Prostate gland (tissue), 2 donors: ENCODE results near the gene PRKAG2. TPM values are rescaled to one million over a fixed set of nuclear protein-coding genes. Genes with fewer than 3 reads are reported as not detected.

ENCODE experiments used
- DNase-seq: peaks from one replicate; pipeline ENCODE4 v3.0.0-alpha.2; 2019; ENCODE audit warnings: low spot score
- H3K27ac ChIP-seq, 2 donors: fragments of 200-600 bp; sonication (generic); 2 replicates each; pipeline ENCODE4 v1.5.1; 2017 to 2019
- H3K27me3 ChIP-seq: fragments of 200-600 bp; sonication (generic); replicated peaks from 2 replicates; pipeline ENCODE4 v1.5.1; 2019; ENCODE audit not compliant: insufficient read depth
- H3K36me3 ChIP-seq, 2 donors: fragments of 200-600 bp; sonication (generic); 1 replicate in 1 of 2; 2 replicates in 1 of 2; pipeline versions ENCODE4 v1.5.1 to v1.8.1; 2017 to 2019
- H3K4me1 ChIP-seq: fragments of 200-600 bp; sonication (generic); replicated peaks from 2 replicates; pipeline ENCODE4 v1.5.1; 2019
- H3K4me3 ChIP-seq, 2 donors: fragments of 200-600 bp; sonication (generic); 2 replicates each; pipeline ENCODE4 v1.5.1; 2017 to 2019
- H3K9me3 ChIP-seq: fragments of 200-600 bp; sonication (generic); 2 replicates; pipeline ENCODE4 v1.5.1; 2017
- POLR2A ChIP-seq: fragments of 450-650 bp; IDR thresholded peaks from one replicate; pipeline ENCODE4 v1.6.1; 2016; ENCODE audit warnings: antibody characterized with exemption, mild to moderate bottlenecking
- POLR2AphosphoS5 ChIP-seq: sonication (generic); formaldehyde crosslinking; IDR thresholded peaks from one replicate; pipeline ENCODE4 v1.6.1; 2017; ENCODE audit warnings: antibody characterized with exemption
- WGBS: methylation state at CpG from one replicate; pipeline ENCODE4 v1.1.5; 2018; 5-methylcytosine and 5-hydroxymethylcytosine counted together
- intact Hi-C: fragments of 100-400 bp; cut with DNase I; formaldehyde crosslinking; loops from one replicate; pipeline ENCODE4 v1.14.2; 2022
- total RNA-seq, 2 donors: library from RNA; depleted of rRNA; stranded (reverse); fragments of >200 nt; gene quantifications; one replicate each; pipeline ENCODE4 v1.1.0, GENCODE V29; 2016
- TF ChIP-seq, protein P1 (sequence below), 4 experiments: fragments of 200-600 bp in 2 of 4; fragments of 450-650 bp in 2 of 4; sonication (generic) in 2 of 4; IDR thresholded peaks; 1 replicate in 3 of 4; 2 replicates in 1 of 4; pipeline ENCODE4 v1.5.1; 2016 to 2019; ENCODE audit warnings: antibody characterized with exemption in 4 of 4, mild to moderate bottlenecking in 2 of 4, moderate library complexity in 2 of 4

The PRKAG2 gene
- total RNA-seq, 2 donors from 2014 or later, result 31.6 to 38.1 TPM

DNA sequence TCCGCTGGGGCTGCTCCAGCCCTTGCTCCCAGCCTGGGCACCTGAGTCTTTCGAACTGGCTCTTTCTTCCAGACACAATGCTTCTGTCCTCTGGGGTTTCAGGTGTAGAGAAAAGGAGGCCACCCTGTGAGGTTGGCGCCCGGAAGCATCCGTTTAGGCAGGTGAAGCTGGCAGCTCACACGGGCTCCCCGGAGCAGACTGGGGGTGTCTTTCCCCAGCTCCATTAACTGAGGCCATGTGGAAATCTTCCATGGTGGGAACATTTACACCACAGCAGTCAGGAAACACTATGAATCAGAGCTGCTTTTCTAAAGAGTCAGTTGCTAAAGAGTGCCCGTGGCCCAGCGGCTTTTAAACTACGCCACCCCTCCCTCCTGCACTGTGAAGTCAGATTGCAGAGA, 29.2 kb downstream of the PRKAG2 start:
- DNase-seq, result no peak
- intact Hi-C loops, result no loop called here
- no peak for TF ChIP-seq POLR2A
- TF ChIP-seq, protein P1, sequence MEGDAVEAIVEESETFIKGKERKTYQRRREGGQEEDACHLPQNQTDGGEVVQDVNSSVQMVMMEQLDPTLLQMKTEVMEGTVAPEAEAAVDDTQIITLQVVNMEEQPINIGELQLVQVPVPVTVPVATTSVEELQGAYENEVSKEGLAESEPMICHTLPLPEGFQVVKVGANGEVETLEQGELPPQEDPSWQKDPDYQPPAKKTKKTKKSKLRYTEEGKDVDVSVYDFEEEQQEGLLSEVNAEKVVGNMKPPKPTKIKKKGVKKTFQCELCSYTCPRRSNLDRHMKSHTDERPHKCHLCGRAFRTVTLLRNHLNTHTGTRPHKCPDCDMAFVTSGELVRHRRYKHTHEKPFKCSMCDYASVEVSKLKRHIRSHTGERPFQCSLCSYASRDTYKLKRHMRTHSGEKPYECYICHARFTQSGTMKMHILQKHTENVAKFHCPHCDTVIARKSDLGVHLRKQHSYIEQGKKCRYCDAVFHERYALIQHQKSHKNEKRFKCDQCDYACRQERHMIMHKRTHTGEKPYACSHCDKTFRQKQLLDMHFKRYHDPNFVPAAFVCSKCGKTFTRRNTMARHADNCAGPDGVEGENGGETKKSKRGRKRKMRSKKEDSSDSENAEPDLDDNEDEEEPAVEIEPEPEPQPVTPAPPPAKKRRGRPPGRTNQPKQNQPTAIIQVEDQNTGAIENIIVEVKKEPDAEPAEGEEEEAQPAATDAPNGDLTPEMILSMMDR (IDR thresholded peaks at IDR 0.05), result no peak
- TF ChIP-seq POLR2AphosphoS5, result no peak
- 92% methylated on average over 10 of the region's 10 CpGs for WGBS
- Histone ChIP-seq H3K27ac (no peak overlapping the region), H3K27me3 (no peaks in the 10 kb centered on the region), H3K4me1 (peaks cover 3% of the 10 kb centered on the region), H3K4me3 (no peak overlapping the region), H3K9me3 (no peaks in the 10 kb centered on the region), H3K36me3 (no peaks in the 10 kb centered on the region)

DNA sequence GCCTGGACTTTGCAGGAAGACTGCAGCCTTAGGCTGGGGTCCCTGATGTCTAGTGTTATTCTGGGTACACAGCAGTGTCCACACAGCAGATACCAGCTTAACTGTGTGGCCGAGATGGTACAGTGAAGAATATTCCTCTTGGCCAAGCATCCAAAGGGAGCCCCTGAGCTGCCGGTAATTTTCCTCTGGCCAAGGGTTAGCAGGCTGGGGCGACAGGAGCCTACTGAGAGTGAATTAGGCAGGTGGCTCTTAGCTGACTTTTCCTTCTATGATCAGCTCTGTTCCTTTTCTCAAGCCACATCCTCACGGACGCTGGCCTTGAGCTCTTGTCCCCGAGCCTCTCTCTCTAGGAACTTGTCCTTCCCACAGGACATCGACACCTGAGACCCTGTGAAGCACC, 29.8 kb downstream of the PRKAG2 start:
- H3K27me3 ChIP-seq, result no peaks in the 10 kb centered on the region
- WGBS, result 95% methylated on average over 7 of the region's 7 CpGs
- H3K36me3 ChIP-seq, result no peaks in the 10 kb centered on the region
- DNase-seq, result no peak
- peaks cover 3% of the 10 kb centered on the region for H3K4me1 ChIP-seq
- H3K9me3 ChIP-seq, result no peaks in the 10 kb centered on the region
- no peak overlapping the region for H3K4me3 ChIP-seq
- no peak overlapping the region for H3K27ac ChIP-seq
- TF ChIP-seq, protein P1 (IDR thresholded peaks at IDR 0.05), result no peak
- no peak for TF ChIP-seq POLR2A
- intact Hi-C loops, result no loop called here

DNA sequence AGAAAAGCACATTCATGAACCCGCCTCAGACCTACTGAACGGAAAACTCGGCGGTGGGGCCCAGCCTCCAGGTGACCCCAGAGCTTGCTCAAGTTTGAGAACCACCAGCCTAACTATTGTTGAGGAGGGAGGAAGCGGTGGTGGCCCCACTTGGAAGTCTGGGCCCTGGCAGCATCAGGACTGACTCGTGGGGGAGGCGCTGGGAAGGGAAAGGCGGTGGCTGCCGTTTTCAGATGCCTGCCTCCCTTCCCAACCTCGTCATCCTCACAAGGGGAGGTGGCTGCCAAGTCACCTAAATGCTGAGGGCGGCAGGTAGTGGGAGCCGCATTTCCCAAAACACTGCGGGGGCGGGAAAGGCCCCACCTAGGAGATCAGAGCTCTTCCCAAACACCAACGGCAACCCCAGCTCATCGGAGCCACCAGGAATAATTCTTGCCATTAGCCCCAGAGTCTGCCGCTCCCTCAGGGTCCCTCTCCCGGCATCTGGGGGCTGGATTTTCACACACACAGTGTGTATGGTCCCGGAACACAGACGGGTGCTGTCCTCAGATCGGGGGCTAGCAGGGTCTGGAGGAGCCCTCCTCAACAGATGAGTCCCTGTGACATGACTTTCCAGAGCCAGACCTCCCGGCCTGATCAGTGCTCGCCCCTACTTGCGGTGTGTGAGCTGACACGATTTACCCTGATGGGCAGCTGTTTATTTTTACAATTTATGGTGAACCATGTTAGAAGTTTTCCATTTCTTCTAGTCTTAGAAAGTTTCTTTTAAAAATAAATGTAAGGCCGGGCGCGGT, 31.3 kb downstream of the PRKAG2 start:
- H3K9me3 ChIP-seq, result no peaks in the 10 kb centered on the region
- H3K27me3 ChIP-seq, result no peaks in the 10 kb centered on the region
- H3K36me3 ChIP-seq, result no peaks in the 10 kb centered on the region
- DNase-seq, result no peak
- H3K4me1 ChIP-seq, result peaks cover 2% of the 10 kb centered on the region
- no peak overlapping the region for H3K27ac ChIP-seq
- intact Hi-C loops, result no loop called here
- TF ChIP-seq, protein P1 (IDR thresholded peaks at IDR 0.05), result no peak
- no peak for TF ChIP-seq POLR2A
- TF ChIP-seq POLR2AphosphoS5, result no peak
- 91% methylated on average over 28 of the region's 28 CpGs for WGBS
- H3K4me3 ChIP-seq, result no peak overlapping the region

DNA sequence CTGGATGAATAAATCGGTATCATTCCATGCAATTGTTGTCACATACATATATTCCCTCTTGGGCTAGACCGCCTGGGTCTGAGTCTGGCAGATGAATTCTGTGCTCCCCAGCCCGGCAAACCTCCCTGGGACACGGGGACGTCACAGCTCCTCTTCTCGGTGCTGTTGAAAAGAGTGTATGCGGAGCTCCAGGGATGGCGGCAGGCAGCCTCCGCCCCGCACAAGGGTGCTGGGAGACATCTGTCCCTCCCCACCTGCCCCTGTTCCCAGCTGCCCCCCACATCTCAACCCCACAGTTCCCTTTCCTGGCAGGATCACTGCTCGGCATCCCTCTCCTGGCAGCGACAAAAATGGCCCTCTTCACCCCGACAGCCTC, 32.1 kb downstream of the PRKAG2 start:
- Histone ChIP-seq H3K27me3 (no peaks in the 10 kb centered on the region), H3K27ac (no peak overlapping the region), H3K9me3 (no peaks in the 10 kb centered on the region), H3K4me1 (no peaks in the 10 kb centered on the region), H3K36me3 (no peaks in the 10 kb centered on the region), H3K4me3 (no peak overlapping the region)
- 98% methylated on average over 13 of the region's 13 CpGs for WGBS
- intact Hi-C loops, result no loop called here
- no peak for TF ChIP-seq POLR2AphosphoS5
- TF ChIP-seq POLR2A, result no peak
- TF ChIP-seq, protein P1 (IDR thresholded peaks at IDR 0.05), result no peak
- DNase-seq, result no peak
